IMR-90 (cell line): Measurements from ENCODE around the gene TMEM63C. TPM values are rescaled to one million over a fixed set of nuclear protein-coding genes. Genes with fewer than 3 reads are reported as not detected.

Experiments
- ATAC-seq: fragments of 200-7000 bp; cut with Tn5 transposase; 2 replicates; pipeline ENCODE4 v1.9.1; 2020; ENCODE audit warnings: low read depth, mild to moderate bottlenecking, moderate library complexity
- BruUV-seq: library from RNA; stranded (reverse); fragments of 400-500 nt; replicated peaks from 2 replicates; lab custom pipeline; 2021; lab: Mats Ljungman, UMichigan
- CTCF ChIA-PET: fragments of 300-600 bp; formaldehyde crosslinking; extraction: SDS; loops from one replicate; lab custom pipeline; 2021; ENCODE audit warnings: antibody characterized with exemption; lab: Yijun Ruan, JAX
- POLR2A ChIA-PET: fragments of 300-600 bp; sonication (Branson Sonifier 250); formaldehyde crosslinking; loops from one replicate; lab custom pipeline; 2022; ENCODE audit warnings: antibody characterized with exemption; ENCODE audit not compliant: unreplicated experiment; lab: Charles Lee
- DNase-seq: peaks from one replicate; pipeline ENCODE4 v3.0.0; 2013
- H2AFZ ChIP-seq: replicated peaks from 2 replicates; pipeline ENCODE3; 2013; ENCODE audit warnings: low read length, mild to moderate bottlenecking; ENCODE audit not compliant: poor library complexity
- H2AK5ac ChIP-seq: 2 replicates; pipeline ENCODE4 v1.6.1; 2013; ENCODE audit warnings: low read depth, low read length, inconsistent platforms
- H2AK9ac ChIP-seq: replicated peaks from 2 replicates; pipeline ENCODE3; 2013; ENCODE audit warnings: mild to moderate bottlenecking, low read depth, low read length, moderate library complexity; ENCODE audit not compliant: poor library complexity
- H2BK120ac ChIP-seq: 2 replicates; pipeline ENCODE4 v1.6.1; 2013; ENCODE audit warnings: low read depth, low read length, inconsistent platforms
- H2BK15ac ChIP-seq: 3 replicates; pipeline ENCODE4 v1.6.1; 2013; ENCODE audit warnings: low read depth, low read length, inconsistent platforms
- H2BK20ac ChIP-seq: 2 replicates; pipeline ENCODE4 v1.6.1; 2013; ENCODE audit warnings: low read depth, mild to moderate bottlenecking, inconsistent platforms, low read length, moderate library complexity
- H2BK5ac ChIP-seq: 2 replicates; pipeline ENCODE4 v1.6.1; 2013; ENCODE audit warnings: mild to moderate bottlenecking, low read depth, low read length, inconsistent platforms; ENCODE audit not compliant: poor library complexity, severe bottlenecking
- H3K14ac ChIP-seq: replicated peaks from 2 replicates; pipeline ENCODE4 v1.6.1; 2013; ENCODE audit warnings: low read depth, low read length, inconsistent platforms
- H3K18ac ChIP-seq: 2 replicates; pipeline ENCODE4 v1.6.1; 2013; ENCODE audit warnings: low read depth, low read length, control low read depth
- H3K23ac ChIP-seq: 2 replicates; pipeline ENCODE4 v1.6.1; 2013; ENCODE audit warnings: low read depth, low read length, inconsistent platforms
- H3K27ac ChIP-seq: 2 replicates; pipeline ENCODE4 v1.5.1; 2013; ENCODE audit warnings: mild to moderate bottlenecking, control low read depth, low read length; ENCODE audit not compliant: insufficient read depth
- H3K27me3 ChIP-seq: 2 replicates; pipeline ENCODE4 v1.6.1; 2013; ENCODE audit warnings: low read length; ENCODE audit not compliant: control insufficient read depth, insufficient read depth
- H3K36me3 ChIP-seq: 2 replicates; pipeline ENCODE4 v1.6.1; 2013; ENCODE audit warnings: low read length, mixed read lengths; ENCODE audit not compliant: control insufficient read depth, insufficient read depth
- H3K4ac ChIP-seq: 2 replicates; pipeline ENCODE4 v1.6.1; 2013; ENCODE audit warnings: low read depth, low read length, inconsistent platforms
- H3K4me1 ChIP-seq: 2 replicates; pipeline ENCODE4 v1.6.1; 2013; ENCODE audit warnings: low read length, mixed read lengths; ENCODE audit not compliant: control insufficient read depth, insufficient read depth
- H3K4me2 ChIP-seq: 2 replicates; pipeline ENCODE4 v1.6.1; 2013; ENCODE audit warnings: low read depth, mild to moderate bottlenecking, control low read depth, low read length, moderate library complexity
- H3K4me3 ChIP-seq: 2 replicates; pipeline ENCODE4 v1.5.1; 2013; ENCODE audit warnings: low read depth, mild to moderate bottlenecking, control low read depth, low read length, moderate library complexity; ENCODE audit not compliant: insufficient read depth
- H3K56ac ChIP-seq: 2 replicates; pipeline ENCODE4 v1.6.1; 2013; ENCODE audit warnings: low read length, inconsistent platforms; ENCODE audit not compliant: insufficient read depth; ENCODE audit errors: extremely low read depth
- H3K79me1 ChIP-seq, 2 experiments: 2 replicates each; pipeline ENCODE4 v1.6.1; 2013; ENCODE audit warnings: low read length in 2 of 2, inconsistent platforms in 1 of 2, low read depth in 1 of 2
- H3K9ac ChIP-seq: 2 replicates; pipeline ENCODE4 v1.6.1; 2013; ENCODE audit warnings: low read depth, low read length, control low read depth
- H3K9me1 ChIP-seq: 2 replicates; pipeline ENCODE4 v1.6.1; 2013; ENCODE audit warnings: low read length, inconsistent platforms; ENCODE audit not compliant: insufficient read depth
- H3K9me3 ChIP-seq: 2 replicates; pipeline ENCODE4 v1.6.1; 2013; ENCODE audit warnings: low read length; ENCODE audit not compliant: control insufficient read depth, insufficient read depth
- H4K20me1 ChIP-seq: 2 replicates; pipeline ENCODE4 v1.6.1; 2013; ENCODE audit warnings: low read length, inconsistent platforms; ENCODE audit not compliant: insufficient read depth
- H4K5ac ChIP-seq: 2 replicates; pipeline ENCODE4 v1.6.1; 2013; ENCODE audit warnings: mild to moderate bottlenecking, low read depth, low read length, control low read depth
- H4K8ac ChIP-seq, 2 experiments: 2 replicates each; pipeline ENCODE4 v1.6.1; 2013; ENCODE audit warnings: low read depth in 2 of 2, low read length in 2 of 2, control low read depth in 1 of 2, inconsistent platforms in 1 of 2
- H4K91ac ChIP-seq: 2 replicates; pipeline ENCODE4 v1.6.1; 2013; ENCODE audit warnings: low read depth, low read length, inconsistent platforms; ENCODE audit not compliant: insufficient read depth
- BHLHE40 ChIP-seq: fragments of 150-350 bp; IDR thresholded peaks from 2 replicates; pipeline ENCODE4 v1.6.1; 2016; ENCODE audit warnings: mild to moderate bottlenecking, low read depth, low read length
- CEBPB ChIP-seq: IDR thresholded peaks from 2 replicates; pipeline ENCODE4 v1.6.1; 2012; ENCODE audit warnings: low read depth, low read length, improper control_type of control experiment
- CHD1 ChIP-seq: IDR thresholded peaks from 2 replicates; pipeline ENCODE4 v1.6.1; 2012; ENCODE audit warnings: low read depth, low read length, improper control_type of control experiment
- CTCF ChIP-seq: conservative IDR thresholded peaks from 2 replicates; pipeline ENCODE4 v1.5.1; 2012; ENCODE audit warnings: mild to moderate bottlenecking, low read depth, low read length, improper control_type of control experiment
- ELK1 ChIP-seq: fragments of 150-350 bp; IDR thresholded peaks from 2 replicates; pipeline ENCODE4 v1.6.1; 2016; ENCODE audit warnings: low read depth, mild to moderate bottlenecking, low read length, moderate library complexity, borderline replicate concordance
- FOS ChIP-seq: fragments of 150-350 bp; IDR thresholded peaks from 2 replicates; pipeline ENCODE4 v1.6.1; 2016; ENCODE audit warnings: low read depth, low read length
- MAFK ChIP-seq: IDR thresholded peaks from 2 replicates; pipeline ENCODE4 v1.6.1; 2012; ENCODE audit warnings: low read depth, low read length, improper control_type of control experiment
- MAZ ChIP-seq: IDR thresholded peaks from 2 replicates; pipeline ENCODE4 v1.6.1; 2012; ENCODE audit warnings: low read depth, mild to moderate bottlenecking, low read length, improper control_type of control experiment, moderate library complexity, borderline replicate concordance
- MXI1 ChIP-seq: IDR thresholded peaks from 2 replicates; pipeline ENCODE4 v1.6.1; 2012; ENCODE audit warnings: low read depth, mild to moderate bottlenecking, low read length, moderate library complexity, borderline replicate concordance
- NFE2L2 ChIP-seq: fragments of 150-350 bp; IDR thresholded peaks from 2 replicates; pipeline ENCODE4 v1.6.1; 2016; ENCODE audit warnings: low read depth, mild to moderate bottlenecking, low read length
- POLR2A ChIP-seq: IDR thresholded peaks from 2 replicates; pipeline ENCODE4 v1.6.1; 2012; ENCODE audit warnings: mild to moderate bottlenecking, low read depth, low read length
- RAD21 ChIP-seq: IDR thresholded peaks from 2 replicates; pipeline ENCODE4 v1.6.1; 2012; ENCODE audit warnings: low read length, improper control_type of control experiment
- RCOR1 ChIP-seq: IDR thresholded peaks from 2 replicates; pipeline ENCODE4 v1.6.1; 2012; ENCODE audit warnings: mild to moderate bottlenecking, low read length, improper control_type of control experiment; ENCODE audit not compliant: insufficient replicate concordance
- RFX5 ChIP-seq: IDR thresholded peaks from 2 replicates; pipeline ENCODE4 v1.8.0; 2012; ENCODE audit warnings: low read depth, mild to moderate bottlenecking, low read length, moderate library complexity
- SMC3 ChIP-seq: fragments of 150-350 bp; IDR thresholded peaks from 2 replicates; pipeline ENCODE4 v1.6.1; 2016; ENCODE audit warnings: low read depth, mild to moderate bottlenecking, antibody characterized with exemption, low read length, moderate library complexity
- USF2 ChIP-seq: fragments of 150-350 bp; IDR thresholded peaks from 2 replicates; pipeline ENCODE4 v1.6.1; 2017; ENCODE audit warnings: mild to moderate bottlenecking, antibody characterized with exemption, low read length, low read depth
- WGBS, 2 experiments: methylation state at CpG; one replicate each; pipeline versions ENCODE4 v1.1.5 to v1.1.7; 2013; ENCODE audit warnings: missing lambda C conversion rate in 2 of 2; ENCODE audit not compliant: insufficient read length in 1 of 2; ENCODE audit errors: extremely low coverage in 2 of 2; 5-methylcytosine and 5-hydroxymethylcytosine counted together
- dilution Hi-C: fragments of 300-500 bp; cut with HindIII; formaldehyde crosslinking; loops from one replicate; pipeline ENCODE4 v1.14.3; 2018; ENCODE audit warnings: low sequenced_read_pairs; ENCODE audit not compliant: unreplicated experiment
- in situ Hi-C: fragments of 300-500 bp; cut with MboI; formaldehyde crosslinking; loops from 3 replicates; pipeline ENCODE4 v1.14.3; 2019; ENCODE audit warnings: low sequenced_read_pairs, inconsistent platforms, mixed read lengths
- intact Hi-C: fragments of 100-400 bp; cut with micrococcal nuclease; formaldehyde crosslinking; loops from 2 replicates; pipeline ENCODE4 v1.10.0; 2022
- polyA plus RNA-seq, 3 experiments: library from polyadenylated mRNA; depleted of rRNA; stranded (reverse); fragments of >200 nt; gene quantifications; 2 replicates each; pipeline ENCODE4 v1.2.3, GENCODE V29; 2012; ENCODE audit warnings: low replicate concordance in 1 of 3
- total RNA-seq: library from RNA; depleted of rRNA; stranded (reverse); fragments of >200 nt; gene quantifications from 2 replicates; pipeline ENCODE4 v1.2.3, GENCODE V29; 2012

TMEM63C gene
- total and polyA plus RNA-seq, 2 of the 4 experiments (the other 2 are of a cell fraction) = under 0.01 TPM; not detected in 1

- WGBS, 2 experiments = 83% methylated on average over 1 of the region's 11 CpGs; no CpG with 5 or more reads in 1 of the 2 experiments
- Histone ChIP-seq H4K8ac (no peak overlapping the region), H3K4me2 (no peak overlapping the region), H2BK5ac (no peak overlapping the region), H3K4me3 (no peak overlapping the region), H3K14ac (no peak overlapping the region), H3K23ac (no peak overlapping the region), H3K36me3 (no peaks in the 10 kb centered on the region), H3K27me3 (peaks cover 34% of the 10 kb centered on the region), H2AFZ (peak overlapping the region; percentile 91), H3K9me3 (no peaks in the 10 kb centered on the region), H3K56ac (no peak overlapping the region), H2AK9ac (peak overlapping the region; percentile 42), H3K18ac (no peak overlapping the region; the same call in 1 of the 2 replicates), H2BK120ac (peak overlapping the region; percentile 27; the same call in 1 of the 2 replicates), H2BK15ac (no peak overlapping the region), H4K91ac (0 out of 2 replicates have a peak overlapping the region, but pooled peaks have one; percentile 49), H4K20me1 (peaks cover 4% of the 10 kb centered on the region), H3K27ac (no peak overlapping the region), H4K5ac (no peak overlapping the region; the same call in 1 of the 2 replicates), H2AK5ac (peak overlapping the region; percentile 90; the same call in 1 of the 2 replicates), H3K9me1 (0 out of 2 replicates have a peak, but pooled peaks cover 5% of the 10 kb centered on the region), H2BK20ac (peak overlapping the region; percentile 53; the same call in 1 of the 2 replicates), H3K4ac (peak overlapping the region; percentile 61; the same call in 1 of the 2 replicates), H3K4me1 (peaks cover 6% of the 10 kb centered on the region; the same call in 1 of the 2 replicates), H3K9ac (no peak overlapping the region), H3K79me1 (no peaks in the 10 kb centered on the region)
- peak; percentile 4; the same call in 1 of the 2 replicates for ATAC-seq
- in situ Hi-C loops (no loop called here), intact Hi-C loops (loop anchor here (10.0 kb wide), 1 partner anchor 297 kb away; the partner anchor contains the start of genes AHSA1 and VIPAS39), dilution Hi-C loops (no loop called here)
- CTCF ChIA-PET = interaction anchor here (0.6 kb wide), 1 partner anchor 140 kb away, joined by 3 read pairs; no protein-coding TSS in a partner anchor
- no TSS peak for BruUV-seq
- no peak for DNase-seq
- POLR2A ChIA-PET = no interaction called here
- TF ChIP-seq FOS (no peak), RAD21 (no peak), CHD1 (no peak), RFX5 (no peak), USF2 (no peak), POLR2A (no peak), MAFK (no peak), MXI1 (no peak), BHLHE40 (no peak), CEBPB (no peak), RCOR1 (no peak), MAZ (no peak), NFE2L2 (no peak), SMC3 (no peak), CTCF (no peak), ELK1 (no peak)
Measured at GRCh38 chr14:77157740-77158139, 23.9 kb upstream of the TMEM63C start.
